ENCODE measurements around the gene CGB2.

DNA sequence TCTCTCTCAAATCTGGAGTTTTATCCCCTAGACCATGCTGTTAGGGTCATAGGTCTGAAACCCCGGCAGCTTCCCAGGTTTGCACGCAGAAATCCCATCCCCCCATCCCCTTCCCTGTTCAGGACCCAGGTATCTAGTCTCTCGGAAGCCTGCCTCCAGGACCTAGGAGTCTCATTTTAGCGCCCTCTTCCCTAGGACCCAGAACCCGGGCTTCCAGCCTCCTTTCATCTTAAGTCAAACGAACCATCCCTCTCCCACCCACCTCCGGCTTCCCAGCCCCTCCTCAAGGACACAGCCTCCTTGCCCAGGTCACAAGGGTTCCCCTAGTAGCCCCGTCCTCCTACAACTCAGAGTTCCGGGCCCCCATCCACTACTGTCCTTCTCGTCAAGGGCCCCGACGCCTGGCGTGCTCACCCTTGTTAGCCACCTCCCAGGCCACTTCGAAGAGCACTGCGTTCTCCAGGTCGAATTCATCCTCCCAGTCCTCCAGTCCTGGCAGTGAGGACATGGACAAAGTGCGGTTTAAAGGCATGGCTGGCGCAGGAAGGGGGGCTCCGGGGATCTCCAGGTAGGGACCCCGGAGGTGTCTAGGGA, 39.0 kb upstream of the CGB2 start:
- TF ChIP-seq SNAPC2 (CRISPR knock-in tag; IDR thresholded peaks at IDR 0.05) (peak; percentile 30; the same call in 1 of the 2 replicates), ZSCAN5A (CRISPR knock-in tag; IDR thresholded peaks at IDR 0.05; ENCODE audit: borderline replicate concordance) (no peak), KDM1A (CRISPR knock-in tag; IDR thresholded peaks at IDR 0.05) (no peak), FOXA3 (CRISPR knock-in tag; IDR thresholded peaks at IDR 0.05) (no peak), RAD21 (CRISPR knock-in tag; IDR thresholded peaks at IDR 0.05) (no peak), ZNF331 (CRISPR knock-in tag; IDR thresholded peaks at IDR 0.05) (no peak), ZNF24 (IDR thresholded peaks at IDR 0.05) (no peak), ZNF878 (CRISPR knock-in tag; IDR thresholded peaks at IDR 0.05) (no peak)
